Esophagus muscularis mucosa (tissue), 3 donors: ENCODE measurements around the gene SH2D3C.

Experiments used
- POLR2A ChIP-seq: fragments of 450-650 bp; IDR thresholded peaks from one replicate; pipeline ENCODE4 v1.6.1; 2017; ENCODE audit warnings: antibody characterized with exemption, moderate library complexity, mild to moderate bottlenecking, low read depth
- TF ChIP-seq, protein P1 (sequence below), 3 experiments: fragments of 200-600 bp in 2 of 3; fragments of 450-650 bp in 1 of 3; sonication (generic) in 2 of 3; IDR thresholded peaks; one replicate each; pipeline ENCODE4 v1.5.1; 2017 to 2019; ENCODE audit warnings: antibody characterized with exemption in 3 of 3, mild to moderate bottlenecking in 2 of 3, moderate library complexity in 1 of 3

DNA sequence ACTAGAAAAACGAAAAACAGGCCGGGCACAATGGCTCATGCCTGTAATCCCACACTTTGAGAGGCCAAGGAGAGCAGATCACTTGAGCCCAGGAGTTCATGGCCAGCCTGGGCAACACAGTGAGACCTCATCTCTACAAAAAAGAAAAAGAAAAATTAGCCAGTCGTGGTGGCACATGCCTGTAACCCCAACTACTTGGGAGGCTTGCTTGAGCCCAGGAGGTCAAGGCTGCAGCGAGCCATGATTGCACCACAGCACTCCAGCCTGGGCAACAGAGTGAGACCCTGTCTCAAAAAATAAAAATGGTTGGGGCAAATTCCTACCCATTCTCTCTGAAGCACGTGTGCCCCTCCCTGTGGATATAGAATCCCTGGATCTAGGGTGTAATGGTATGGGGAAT lies 80.1 kb downstream of the SH2D3C start:
- TF ChIP-seq POLR2A: no peak
- TF ChIP-seq, protein P1, sequence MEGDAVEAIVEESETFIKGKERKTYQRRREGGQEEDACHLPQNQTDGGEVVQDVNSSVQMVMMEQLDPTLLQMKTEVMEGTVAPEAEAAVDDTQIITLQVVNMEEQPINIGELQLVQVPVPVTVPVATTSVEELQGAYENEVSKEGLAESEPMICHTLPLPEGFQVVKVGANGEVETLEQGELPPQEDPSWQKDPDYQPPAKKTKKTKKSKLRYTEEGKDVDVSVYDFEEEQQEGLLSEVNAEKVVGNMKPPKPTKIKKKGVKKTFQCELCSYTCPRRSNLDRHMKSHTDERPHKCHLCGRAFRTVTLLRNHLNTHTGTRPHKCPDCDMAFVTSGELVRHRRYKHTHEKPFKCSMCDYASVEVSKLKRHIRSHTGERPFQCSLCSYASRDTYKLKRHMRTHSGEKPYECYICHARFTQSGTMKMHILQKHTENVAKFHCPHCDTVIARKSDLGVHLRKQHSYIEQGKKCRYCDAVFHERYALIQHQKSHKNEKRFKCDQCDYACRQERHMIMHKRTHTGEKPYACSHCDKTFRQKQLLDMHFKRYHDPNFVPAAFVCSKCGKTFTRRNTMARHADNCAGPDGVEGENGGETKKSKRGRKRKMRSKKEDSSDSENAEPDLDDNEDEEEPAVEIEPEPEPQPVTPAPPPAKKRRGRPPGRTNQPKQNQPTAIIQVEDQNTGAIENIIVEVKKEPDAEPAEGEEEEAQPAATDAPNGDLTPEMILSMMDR (IDR thresholded peaks at IDR 0.05): no peak
